Measurements from ENCODE around the gene ZNF598.

The ZNF598 gene

GRCh38 chr16:1973461-1974156 is 36.0 kb downstream of the ZNF598 start:
- TF ChIP-seq, protein P1, sequence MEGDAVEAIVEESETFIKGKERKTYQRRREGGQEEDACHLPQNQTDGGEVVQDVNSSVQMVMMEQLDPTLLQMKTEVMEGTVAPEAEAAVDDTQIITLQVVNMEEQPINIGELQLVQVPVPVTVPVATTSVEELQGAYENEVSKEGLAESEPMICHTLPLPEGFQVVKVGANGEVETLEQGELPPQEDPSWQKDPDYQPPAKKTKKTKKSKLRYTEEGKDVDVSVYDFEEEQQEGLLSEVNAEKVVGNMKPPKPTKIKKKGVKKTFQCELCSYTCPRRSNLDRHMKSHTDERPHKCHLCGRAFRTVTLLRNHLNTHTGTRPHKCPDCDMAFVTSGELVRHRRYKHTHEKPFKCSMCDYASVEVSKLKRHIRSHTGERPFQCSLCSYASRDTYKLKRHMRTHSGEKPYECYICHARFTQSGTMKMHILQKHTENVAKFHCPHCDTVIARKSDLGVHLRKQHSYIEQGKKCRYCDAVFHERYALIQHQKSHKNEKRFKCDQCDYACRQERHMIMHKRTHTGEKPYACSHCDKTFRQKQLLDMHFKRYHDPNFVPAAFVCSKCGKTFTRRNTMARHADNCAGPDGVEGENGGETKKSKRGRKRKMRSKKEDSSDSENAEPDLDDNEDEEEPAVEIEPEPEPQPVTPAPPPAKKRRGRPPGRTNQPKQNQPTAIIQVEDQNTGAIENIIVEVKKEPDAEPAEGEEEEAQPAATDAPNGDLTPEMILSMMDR (IDR thresholded peaks at IDR 0.05), result no peak

DNA sequence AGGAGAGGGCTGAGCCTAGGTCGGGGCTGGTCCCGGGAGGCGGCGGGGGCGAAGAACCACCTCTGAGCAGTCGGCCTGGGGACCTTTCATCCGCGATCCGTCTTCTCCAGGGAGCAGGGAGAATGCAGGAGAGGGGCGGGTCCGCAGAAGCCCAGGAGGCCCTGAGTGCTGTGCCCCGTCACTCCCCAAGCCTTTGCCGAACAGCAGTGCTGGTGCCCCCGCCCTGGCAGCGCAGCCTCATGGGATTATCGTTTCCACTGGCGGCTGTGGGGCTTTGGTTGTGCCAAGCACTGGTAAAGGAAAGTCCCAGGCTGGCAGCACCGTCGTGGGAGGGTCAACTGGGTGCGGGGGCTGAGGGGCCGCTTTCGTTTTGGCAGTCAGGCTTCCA is 37.1 kb downstream of the ZNF598 start:
- TF ChIP-seq, protein P1 (IDR thresholded peaks at IDR 0.05), result no peak

- TF ChIP-seq, protein P1 (IDR thresholded peaks at IDR 0.05), result no peak
These were observed 37.7 kb downstream of the ZNF598 start, which contains the start of gene TBL3 for GRCh38 chr16:1971796-1972489. TBL3 (plus strand) TSS chr16:1972053; CDS start chr16:1972165, 112 bp downstream.

DNA sequence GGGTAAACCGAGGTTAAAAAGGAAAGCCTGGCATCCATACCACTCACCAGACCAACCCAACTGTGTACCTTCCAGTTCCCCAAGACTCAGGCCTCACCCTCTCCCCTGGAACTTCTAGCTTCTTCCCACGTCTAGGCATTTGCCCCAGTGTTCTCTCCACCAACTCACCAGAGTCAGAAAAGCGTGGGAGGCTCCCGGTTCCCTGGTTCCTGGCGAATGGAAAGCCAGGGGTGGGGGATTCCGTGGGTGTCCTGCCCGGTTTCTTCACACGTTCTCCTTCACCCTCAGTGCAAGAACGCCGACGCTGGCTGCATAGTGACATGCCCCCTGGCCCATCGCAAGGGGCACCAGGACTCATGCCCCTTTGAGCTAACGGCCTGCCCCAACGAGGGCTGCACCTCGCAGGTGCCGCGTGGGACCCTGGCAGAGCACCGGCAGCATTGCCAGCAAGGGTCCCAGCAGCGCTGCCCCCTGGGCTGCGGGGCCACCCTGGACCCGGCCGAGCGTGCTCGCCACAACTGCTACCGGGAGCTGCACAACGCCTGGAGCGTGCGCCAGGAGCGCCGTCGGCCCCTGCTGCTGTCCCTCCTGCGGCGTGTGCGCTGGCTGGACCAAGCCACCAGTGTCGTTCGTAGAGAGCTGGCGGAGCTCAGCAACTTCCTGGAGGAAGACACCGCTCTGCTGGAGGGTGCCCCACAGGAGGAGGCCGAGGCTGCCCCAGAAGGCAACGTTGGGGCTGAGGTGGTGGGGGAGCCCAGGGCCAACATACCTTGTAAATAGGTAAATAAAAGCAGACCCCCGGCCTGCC is 41.3 kb downstream of the ZNF598 start:
- TF ChIP-seq, protein P1 (IDR thresholded peaks at IDR 0.05), result no peak

DNA sequence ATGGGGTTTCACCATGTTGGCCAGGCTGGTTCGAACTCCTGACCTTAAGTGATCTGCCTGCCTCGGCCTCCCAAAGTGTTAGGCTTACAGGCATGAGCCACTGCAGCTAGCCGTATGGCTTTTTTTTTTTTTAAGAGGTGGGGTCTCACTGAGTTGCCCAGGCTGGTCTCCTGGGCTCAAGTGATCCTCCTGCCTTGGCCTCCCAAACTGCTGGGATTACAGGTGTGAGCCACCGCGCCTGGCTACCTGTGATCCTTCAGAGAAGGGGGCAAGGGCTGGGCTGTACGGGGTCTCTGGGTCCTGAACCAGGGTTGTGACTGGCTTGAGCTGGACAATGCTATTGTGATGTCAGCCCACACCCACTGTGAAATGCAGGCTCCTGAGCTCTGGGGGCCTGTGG is 43.2 kb downstream of the ZNF598 start, which contains the start of gene RNF151:
RNF151 (plus strand) TSS at position 397 of the 400 bp plus-strand sequence. CDS start 26 bp downstream, outside the sequence.
- TF ChIP-seq, protein P1 (IDR thresholded peaks at IDR 0.05), result no peak

DNA sequence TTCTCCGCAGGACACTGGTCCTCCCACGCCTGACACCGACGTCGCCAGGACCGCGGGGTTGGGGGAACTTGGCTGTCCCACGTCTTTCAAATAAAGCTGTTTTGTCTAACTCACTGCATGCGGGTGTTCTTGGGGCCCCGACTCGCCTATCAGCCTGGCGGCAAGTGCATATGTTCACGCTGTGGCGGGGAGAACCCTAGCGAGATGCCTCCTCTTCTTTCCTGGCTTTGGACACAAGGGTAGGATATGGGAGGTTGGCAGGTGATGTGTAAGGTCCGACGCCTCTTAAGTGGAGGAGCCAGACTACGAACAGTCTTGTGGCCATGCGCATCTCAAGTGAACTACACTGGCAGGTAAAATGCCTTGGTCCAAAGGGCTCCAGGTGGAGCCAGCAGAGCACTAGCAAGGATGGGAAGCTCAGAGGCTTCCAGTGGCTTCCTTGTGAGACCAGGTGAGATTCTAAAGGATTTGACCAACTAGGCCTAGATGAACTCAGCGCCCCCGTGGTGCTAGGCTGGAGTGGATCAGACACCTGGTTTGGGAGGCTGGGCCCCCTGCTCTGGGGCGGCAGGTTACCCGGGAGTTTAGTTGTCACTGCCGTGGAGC is 44.1 kb downstream of the ZNF598 start:
- TF ChIP-seq, protein P1 (IDR thresholded peaks at IDR 0.05), result no peak
